ENCODE data around the gene SLC9A9.

The SLC9A9 gene

DNA sequence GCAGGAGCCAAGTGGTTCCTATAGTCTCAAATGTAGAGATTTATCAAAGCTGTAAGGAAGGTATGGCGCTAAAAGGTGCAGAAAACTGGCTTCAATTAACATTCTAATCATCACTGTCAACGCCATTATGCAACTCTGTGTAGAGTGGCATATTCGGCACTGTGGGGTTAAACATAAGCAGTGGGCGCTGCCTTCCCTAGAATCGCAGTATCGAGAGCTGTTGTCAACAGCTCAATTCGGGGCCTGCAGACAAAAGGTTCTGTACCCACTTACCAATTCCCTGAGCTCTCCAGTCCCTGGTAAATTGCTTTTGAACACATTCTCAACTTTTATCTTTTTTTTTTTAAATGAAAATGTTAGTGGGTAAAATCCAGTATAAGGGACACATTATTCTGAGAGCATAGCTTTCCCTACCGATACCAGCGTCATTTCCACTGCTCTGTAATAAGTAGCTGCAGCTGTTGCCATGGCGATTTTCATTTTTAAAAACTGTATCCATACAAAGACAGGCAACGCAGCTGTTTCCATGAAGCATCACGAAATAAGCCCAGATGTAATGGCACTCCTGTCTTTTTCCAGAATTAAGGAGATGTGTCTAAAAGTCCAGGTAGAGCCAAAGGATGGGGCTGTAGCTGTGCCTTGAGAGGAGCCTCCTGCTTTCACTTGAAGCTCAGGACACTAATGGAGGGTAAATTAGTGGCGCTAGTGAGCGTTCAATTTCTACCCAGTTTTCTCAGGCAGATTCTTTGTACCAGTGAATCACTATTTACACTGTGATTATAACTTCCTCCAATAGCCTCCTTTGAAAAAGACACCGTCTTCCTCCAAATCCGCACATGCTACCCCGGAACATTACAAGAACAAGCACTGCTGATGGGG is 250.3 kb downstream of the SLC9A9 start:
- no peak for DNase-seq (ENCODE audit: low read depth)

- DNase-seq (ENCODE audit: low read depth): no peak
Measured at GRCh38 chr3:143596957-143597642, 251.2 kb downstream of the SLC9A9 start.

GRCh38 chr3:143595456-143596077 is 252.7 kb downstream of the SLC9A9 start:
- no peak for DNase-seq (ENCODE audit: low read depth)

- no peak for DNase-seq (ENCODE audit: low read depth)
Measured at GRCh38 chr3:143594206-143594605, 254.1 kb downstream of the SLC9A9 start.

DNA sequence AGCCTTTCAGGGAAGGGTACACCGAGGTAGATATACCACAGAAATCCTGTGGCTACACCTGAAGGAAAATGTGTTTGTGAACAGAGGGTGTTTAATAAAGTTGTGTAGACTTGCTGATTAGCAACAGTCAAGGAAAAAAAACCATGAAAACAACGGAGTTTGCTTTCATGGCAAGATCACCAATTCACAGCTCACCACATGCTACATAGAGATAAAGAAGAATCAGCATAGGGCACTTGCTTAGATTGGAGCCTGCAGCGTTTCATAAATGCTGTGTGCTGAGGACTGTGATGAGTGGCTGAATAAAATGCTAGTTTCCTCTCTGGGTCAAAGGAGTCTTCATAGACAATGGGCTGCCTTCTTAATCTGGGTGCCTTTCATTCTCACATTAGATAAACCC is 257.6 kb downstream of the SLC9A9 start:
- DNase-seq (ENCODE audit: low read depth): no peak

- DNase-seq (ENCODE audit: low read depth): no peak
Measured at GRCh38 chr3:143586576-143586975, 261.7 kb downstream of the SLC9A9 start.

DNA sequence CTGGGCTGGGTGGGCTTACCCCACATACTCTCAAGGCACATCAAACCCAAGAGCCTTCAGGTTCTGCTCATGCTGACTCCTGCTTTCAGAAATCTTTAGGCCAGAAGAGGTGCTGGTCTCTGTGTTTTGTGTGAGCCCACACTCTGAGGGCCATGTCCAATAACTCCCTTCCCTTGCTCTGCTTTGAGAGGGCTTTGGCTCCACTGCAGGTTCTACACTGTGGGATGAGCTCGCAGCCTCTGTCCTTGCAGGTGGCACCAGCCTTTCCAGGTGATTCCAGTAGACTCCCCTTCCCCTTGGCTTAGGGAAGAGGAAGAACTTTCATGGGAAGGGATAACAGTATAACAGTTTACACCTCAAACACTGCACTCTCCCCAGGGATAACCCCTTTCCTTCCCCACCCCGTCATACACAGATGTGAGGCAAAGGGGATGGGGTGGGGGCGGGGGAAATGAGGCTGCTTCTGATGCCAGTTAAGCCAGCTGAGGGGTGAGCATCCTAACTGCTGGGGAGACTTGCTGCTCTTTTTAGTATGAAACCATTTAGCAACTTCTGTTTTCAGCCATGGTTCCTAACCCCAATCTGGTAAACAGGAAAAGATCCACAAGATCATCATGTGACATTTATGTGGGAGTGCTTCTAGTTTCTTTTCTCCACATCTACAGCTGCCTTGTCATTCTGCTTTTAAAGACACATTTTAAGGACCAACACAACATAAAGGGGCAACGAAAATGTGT is 262.4 kb downstream of the SLC9A9 start:
- DNase-seq (ENCODE audit: low read depth): no peak

DNA sequence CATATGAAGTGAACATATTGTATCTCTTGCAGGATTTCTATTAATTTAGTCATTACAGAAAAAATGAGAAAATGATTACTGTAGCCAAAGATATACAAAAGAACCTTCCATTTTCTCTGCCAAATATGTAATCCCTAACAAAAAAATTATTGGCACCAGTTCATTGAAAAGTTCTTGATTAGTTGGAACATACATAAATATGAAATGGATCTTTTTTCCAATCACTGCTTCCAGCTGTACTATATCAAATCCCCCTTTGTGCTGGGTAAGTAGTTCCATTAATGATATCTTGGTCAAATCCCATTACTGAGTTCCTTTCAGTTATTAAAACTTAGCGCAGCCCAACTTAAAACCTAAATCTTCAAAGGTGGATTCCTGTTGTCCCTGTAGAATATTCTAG is 263.8 kb downstream of the SLC9A9 start:
- no peak for DNase-seq (ENCODE audit: low read depth)

- no peak for DNase-seq (ENCODE audit: low read depth)
Measured at GRCh38 chr3:143581972-143582722, 266.1 kb downstream of the SLC9A9 start.

DNA sequence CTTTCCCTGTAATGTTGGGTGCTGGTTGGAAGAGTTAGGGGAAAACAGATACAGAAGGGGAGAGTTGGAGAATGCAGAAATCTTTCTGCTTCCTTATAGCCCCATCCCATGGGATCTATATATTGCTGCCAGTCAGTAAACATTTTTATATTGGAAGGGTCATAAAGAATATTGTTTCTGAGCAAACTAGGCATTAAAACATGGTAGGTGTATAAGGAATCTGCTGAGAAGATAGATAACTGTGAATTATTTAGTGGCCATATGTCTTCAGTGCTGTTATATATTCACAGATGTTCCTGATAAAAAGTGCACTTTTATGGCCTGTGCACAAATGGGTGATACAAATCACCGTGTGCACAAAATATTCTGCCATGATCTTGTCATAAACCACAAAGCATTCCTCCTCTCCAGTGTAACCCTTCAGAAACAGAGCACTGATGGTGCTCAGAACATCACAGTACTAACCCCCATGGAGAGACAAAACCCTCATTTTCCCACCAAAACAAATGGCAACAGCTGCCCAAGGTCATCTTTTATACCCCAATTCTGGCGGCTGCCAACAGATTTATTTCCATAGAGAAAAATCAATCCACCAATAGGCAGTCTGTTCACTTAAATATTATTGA is 269.3 kb downstream of the SLC9A9 start:
- no peak for DNase-seq (ENCODE audit: low read depth)

GRCh38 chr3:143576568-143577270 is 271.5 kb downstream of the SLC9A9 start:
- DNase-seq (ENCODE audit: low read depth): no peak

- no peak for DNase-seq (ENCODE audit: low read depth)
Measured at GRCh38 chr3:143574933-143575332, 273.3 kb downstream of the SLC9A9 start.

DNA sequence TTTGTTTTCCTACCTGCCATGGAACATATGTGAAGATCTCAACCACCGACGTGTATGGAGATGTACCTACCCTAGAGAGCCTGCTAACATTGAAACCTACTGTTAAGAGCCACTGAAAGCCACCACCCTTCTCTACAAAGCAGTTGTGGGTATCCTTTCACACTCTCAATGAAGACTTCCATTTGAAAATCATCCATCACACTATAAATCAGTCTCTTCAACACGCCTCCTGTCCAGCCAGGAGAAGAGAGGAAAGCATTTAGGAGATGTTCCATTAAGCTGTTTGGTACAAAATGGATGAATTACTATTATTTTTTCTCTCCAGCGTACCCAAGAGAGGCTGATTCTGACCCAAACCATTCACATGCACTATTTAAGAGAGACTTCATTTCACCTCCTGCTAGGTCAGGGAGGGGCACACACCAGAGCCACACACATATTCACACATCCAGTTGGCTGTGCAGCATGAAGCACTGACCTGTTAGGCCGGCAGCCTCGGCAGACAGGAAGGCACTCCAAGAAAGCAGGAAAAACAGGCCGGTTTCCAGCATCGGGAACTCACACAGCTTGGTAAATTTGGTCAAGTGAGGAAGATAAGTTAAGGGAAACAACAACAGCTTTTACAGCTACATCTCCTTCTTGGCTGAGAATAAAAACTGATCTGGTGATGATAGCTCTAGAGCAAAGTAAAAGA is 274.5 kb downstream of the SLC9A9 start:
- DNase-seq (ENCODE audit: low read depth): no peak

DNA sequence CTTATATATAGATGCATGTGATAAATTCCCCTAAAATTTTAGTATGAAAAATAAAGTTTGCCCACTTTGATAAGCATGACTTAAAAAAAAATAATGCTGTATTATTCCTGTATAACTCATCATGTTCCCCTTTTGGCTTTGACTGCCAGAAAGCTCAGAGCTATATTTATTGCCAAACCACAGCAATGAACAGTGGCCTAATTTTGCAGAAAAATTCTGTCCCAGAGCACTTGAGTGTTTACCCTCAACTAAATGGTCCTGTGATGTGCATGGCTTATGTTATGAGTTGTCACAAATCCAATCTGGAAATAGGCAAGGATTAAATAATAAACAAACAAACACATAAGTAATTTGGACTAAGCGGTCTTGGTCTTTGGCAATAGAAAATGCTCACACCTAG is 276.7 kb downstream of the SLC9A9 start:
- DNase-seq (ENCODE audit: low read depth): no peak

- DNase-seq (ENCODE audit: low read depth): no peak
Measured at GRCh38 chr3:143567823-143568222, 280.4 kb downstream of the SLC9A9 start.

DNA sequence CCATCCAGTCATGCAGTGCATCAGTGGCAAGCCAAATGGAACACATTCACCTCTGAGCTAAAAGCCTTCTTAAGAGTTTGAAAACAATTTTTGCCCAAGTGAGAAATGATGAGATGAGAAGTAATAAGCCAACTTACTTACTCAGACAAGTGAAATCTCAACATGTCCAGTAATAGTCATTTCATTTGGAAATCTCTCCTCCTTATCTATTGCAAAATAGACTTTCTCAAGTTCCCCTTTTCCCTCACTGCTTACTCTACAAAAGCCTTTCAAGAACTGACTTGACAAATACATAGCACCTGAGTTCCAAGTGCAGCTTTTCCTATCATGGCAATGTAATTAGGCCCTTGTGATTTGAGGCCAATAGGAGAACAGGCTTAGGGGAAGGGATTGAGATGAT is 282.3 kb downstream of the SLC9A9 start:
- DNase-seq (ENCODE audit: low read depth): no peak

- DNase-seq (ENCODE audit: low read depth): no peak
Measured at GRCh38 chr3:143563786-143564185, 284.5 kb downstream of the SLC9A9 start.

GRCh38 chr3:143562789-143563188 is 285.5 kb downstream of the SLC9A9 start:
- no peak for DNase-seq (ENCODE audit: low read depth)

DNA sequence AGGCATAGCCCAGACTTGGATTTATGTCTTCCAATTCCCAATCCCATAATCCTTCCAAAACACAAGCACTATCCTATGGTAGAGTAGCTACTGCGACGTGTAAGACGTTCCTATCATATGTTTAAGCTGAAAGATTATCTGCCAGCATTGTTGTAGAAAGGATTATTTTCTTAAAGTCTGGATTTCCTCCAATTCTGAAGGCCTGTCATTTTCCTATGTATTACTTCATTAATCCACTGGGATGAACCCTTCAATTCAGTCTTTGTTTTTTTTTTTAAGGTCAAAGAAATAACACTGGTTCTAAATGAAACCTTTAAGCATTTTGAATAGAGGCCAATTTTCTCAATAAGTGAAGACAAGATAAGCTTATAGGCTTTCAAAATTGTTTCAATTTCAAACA is 289.0 kb downstream of the SLC9A9 start:
- no peak for DNase-seq (ENCODE audit: low read depth)

DNA sequence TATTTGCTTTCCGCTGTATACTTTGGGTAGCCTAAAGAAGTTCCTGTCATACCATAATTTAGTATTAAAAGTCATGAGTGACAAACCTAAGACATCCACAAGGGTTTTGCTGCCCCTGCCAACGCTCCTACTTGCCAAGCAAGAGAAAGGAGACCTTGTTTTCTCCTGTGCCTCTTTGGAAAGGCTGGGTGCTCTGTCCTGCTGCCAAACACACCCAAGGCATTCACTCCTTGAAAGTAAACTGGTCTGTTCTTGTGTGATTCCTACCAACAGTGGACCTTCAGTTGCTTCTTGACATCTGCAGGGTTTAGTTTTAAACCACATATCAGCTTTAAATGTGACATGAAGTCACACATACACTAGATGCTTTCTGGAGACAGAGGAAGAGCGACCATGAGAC is 295.4 kb downstream of the SLC9A9 start:
- DNase-seq (ENCODE audit: low read depth): no peak

Data from T-helper 22 cell (primary cell).